ENCODE measurements around the gene CDC42EP4.

CDC42EP4 gene

GRCh38 chr17:73308017-73308823, 3.6 kb downstream of the CDC42EP4 start:
- Histone ChIP-seq H3K4me1 (ENCODE audit: control insufficient read depth, insufficient read depth, low read length) (peaks cover 38% of the 10 kb centered on the region), H3K9me3 (ENCODE audit: control insufficient read depth, insufficient read depth, low read depth, low read length) (no peaks in the 10 kb centered on the region), H3K27ac (ENCODE audit: extremely low read depth, low read depth, low read length) (peak overlapping the region; percentile 35), H3K36me3 (ENCODE audit: control insufficient read depth in 2 of 2, insufficient read depth in 1 of 2, low read length in 2 of 2) (peaks cover 0 to 6% of the 10 kb centered on the region in 2 experiments; a peak in 1 of 3 replicates), H3K4me3 (ENCODE audit: low read depth, low read length) (no peak overlapping the region)
- POLR2A ChIA-PET: interaction anchor here (0.6 to 1.5 kb wide), 8 partner anchors 8 to 113 kb away, joined by 3 to 8 read pairs (median 4); a partner anchor contains a TSS
- CTCF ChIA-PET: interaction anchor here (0.6 to 7.7 kb wide), 6 partner anchors 14 to 63 kb away, joined by 3 to 50 read pairs (median 4); no protein-coding TSS in a partner anchor
- peak; percentile 67; the same call in 1 of the 2 replicates for TF ChIP-seq ZNF366 (tag by site-specific recombination; conservative IDR thresholded peaks at IDR 0.05)
- no peak for TF ChIP-seq ZNF169 (tag by site-specific recombination; IDR thresholded peaks at IDR 0.05)
- TF ChIP-seq ZNF211 (tag by site-specific recombination; IDR thresholded peaks at IDR 0.05; ENCODE audit: low read depth): no peak
- TF ChIP-seq ZNF544 (tag by site-specific recombination; IDR thresholded peaks at IDR 0.05): no peak
- 0 out of 2 replicates have a peak, but pooled peaks have one; percentile 12 for TF ChIP-seq ZBTB48 (tag by site-specific recombination; IDR thresholded peaks at IDR 0.05)
- peak; percentile 86 for TF ChIP-seq PRDM10 (tag by site-specific recombination; IDR thresholded peaks at IDR 0.05)
- no peak for TF ChIP-seq GLI2 (tag by site-specific recombination; IDR thresholded peaks at IDR 0.05; ENCODE audit: borderline replicate concordance, low read depth)
- TF ChIP-seq, protein P1, sequence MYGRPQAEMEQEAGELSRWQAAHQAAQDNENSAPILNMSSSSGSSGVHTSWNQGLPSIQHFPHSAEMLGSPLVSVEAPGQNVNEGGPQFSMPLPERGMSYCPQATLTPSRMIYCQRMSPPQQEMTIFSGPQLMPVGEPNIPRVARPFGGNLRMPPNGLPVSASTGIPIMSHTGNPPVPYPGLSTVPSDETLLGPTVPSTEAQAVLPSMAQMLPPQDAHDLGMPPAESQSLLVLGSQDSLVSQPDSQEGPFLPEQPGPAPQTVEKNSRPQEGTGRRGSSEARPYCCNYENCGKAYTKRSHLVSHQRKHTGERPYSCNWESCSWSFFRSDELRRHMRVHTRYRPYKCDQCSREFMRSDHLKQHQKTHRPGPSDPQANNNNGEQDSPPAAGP (tag by site-specific recombination; IDR thresholded peaks at IDR 0.05): peak; percentile 88
- no peak for TF ChIP-seq OVOL3 (tag by site-specific recombination; IDR thresholded peaks at IDR 0.05)
- TF ChIP-seq ZNF140 (tag by site-specific recombination; IDR thresholded peaks at IDR 0.05): no peak
- TF ChIP-seq ZNF626 (tag by site-specific recombination; IDR thresholded peaks at IDR 0.05): no peak
- TF ChIP-seq, protein P2, sequence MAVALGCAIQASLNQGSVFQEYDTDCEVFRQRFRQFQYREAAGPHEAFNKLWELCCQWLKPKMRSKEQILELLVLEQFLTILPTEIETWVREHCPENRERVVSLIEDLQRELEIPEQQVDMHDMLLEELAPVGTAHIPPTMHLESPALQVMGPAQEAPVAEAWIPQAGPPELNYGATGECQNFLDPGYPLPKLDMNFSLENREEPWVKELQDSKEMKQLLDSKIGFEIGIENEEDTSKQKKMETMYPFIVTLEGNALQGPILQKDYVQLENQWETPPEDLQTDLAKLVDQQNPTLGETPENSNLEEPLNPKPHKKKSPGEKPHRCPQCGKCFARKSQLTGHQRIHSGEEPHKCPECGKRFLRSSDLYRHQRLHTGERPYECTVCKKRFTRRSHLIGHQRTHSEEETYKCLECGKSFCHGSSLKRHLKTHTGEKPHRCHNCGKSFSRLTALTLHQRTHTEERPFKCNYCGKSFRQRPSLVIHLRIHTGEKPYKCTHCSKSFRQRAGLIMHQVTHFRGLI (tag by site-specific recombination; IDR thresholded peaks at IDR 0.05): peak; percentile 48; the same call in 1 of the 2 replicates
- TF ChIP-seq ZNF335 (tag by site-specific recombination; conservative IDR thresholded peaks at IDR 0.05): no peak
- TF ChIP-seq, protein P3, sequence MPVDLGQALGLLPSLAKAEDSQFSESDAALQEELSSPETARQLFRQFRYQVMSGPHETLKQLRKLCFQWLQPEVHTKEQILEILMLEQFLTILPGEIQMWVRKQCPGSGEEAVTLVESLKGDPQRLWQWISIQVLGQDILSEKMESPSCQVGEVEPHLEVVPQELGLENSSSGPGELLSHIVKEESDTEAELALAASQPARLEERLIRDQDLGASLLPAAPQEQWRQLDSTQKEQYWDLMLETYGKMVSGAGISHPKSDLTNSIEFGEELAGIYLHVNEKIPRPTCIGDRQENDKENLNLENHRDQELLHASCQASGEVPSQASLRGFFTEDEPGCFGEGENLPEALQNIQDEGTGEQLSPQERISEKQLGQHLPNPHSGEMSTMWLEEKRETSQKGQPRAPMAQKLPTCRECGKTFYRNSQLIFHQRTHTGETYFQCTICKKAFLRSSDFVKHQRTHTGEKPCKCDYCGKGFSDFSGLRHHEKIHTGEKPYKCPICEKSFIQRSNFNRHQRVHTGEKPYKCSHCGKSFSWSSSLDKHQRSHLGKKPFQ (tag by site-specific recombination; IDR thresholded peaks at IDR 0.05): 0 out of 2 replicates have a peak, but pooled peaks have one; percentile 15
- no peak for TF ChIP-seq BCL11B (tag by site-specific recombination; IDR thresholded peaks at IDR 0.05; ENCODE audit: low read depth)
- peak; percentile 43; the same call in 1 of the 2 replicates for TF ChIP-seq SP2 (tag by site-specific recombination; IDR thresholded peaks at IDR 0.05)
- TF ChIP-seq ZNF707 (tag by site-specific recombination; IDR thresholded peaks at IDR 0.05): no peak
- peak; percentile 73; the same call in 1 of the 2 replicates for TF ChIP-seq IKZF3 (tag by site-specific recombination; IDR thresholded peaks at IDR 0.05)
- TF ChIP-seq, protein P4, sequence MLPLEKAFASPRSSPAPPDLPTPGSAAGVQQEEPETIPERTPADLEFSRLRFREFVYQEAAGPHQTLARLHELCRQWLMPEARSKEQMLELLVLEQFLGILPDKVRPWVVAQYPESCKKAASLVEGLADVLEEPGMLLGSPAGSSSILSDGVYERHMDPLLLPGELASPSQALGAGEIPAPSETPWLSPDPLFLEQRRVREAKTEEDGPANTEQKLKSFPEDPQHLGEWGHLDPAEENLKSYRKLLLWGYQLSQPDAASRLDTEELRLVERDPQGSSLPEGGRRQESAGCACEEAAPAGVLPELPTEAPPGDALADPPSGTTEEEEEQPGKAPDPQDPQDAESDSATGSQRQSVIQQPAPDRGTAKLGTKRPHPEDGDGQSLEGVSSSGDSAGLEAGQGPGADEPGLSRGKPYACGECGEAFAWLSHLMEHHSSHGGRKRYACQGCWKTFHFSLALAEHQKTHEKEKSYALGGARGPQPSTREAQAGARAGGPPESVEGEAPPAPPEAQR (tag by site-specific recombination; IDR thresholded peaks at IDR 0.05): no peak
- 0 out of 2 replicates have a peak, but pooled peaks have one; percentile 13 for TF ChIP-seq ZIC2 (tag by site-specific recombination; IDR thresholded peaks at IDR 0.05)
- TF ChIP-seq KLF8 (tag by site-specific recombination; IDR thresholded peaks at IDR 0.05): no peak
- peak; percentile 77 for TF ChIP-seq GLIS1 (tag by site-specific recombination; IDR thresholded peaks at IDR 0.05)
- TF ChIP-seq ZNF311 (tag by site-specific recombination; IDR thresholded peaks at IDR 0.05; ENCODE audit: borderline replicate concordance): no peak
- TF ChIP-seq ZNF37A (tag by site-specific recombination; IDR thresholded peaks at IDR 0.05): no peak
- no peak for TF ChIP-seq ZNF174 (tag by site-specific recombination; IDR thresholded peaks at IDR 0.05)
- no peak for TF ChIP-seq ZNF354C (tag by site-specific recombination; IDR thresholded peaks at IDR 0.05; ENCODE audit: borderline replicate concordance, low read depth)
- no peak for TF ChIP-seq GFI1B (tag by site-specific recombination; IDR thresholded peaks at IDR 0.05)
- no peak for TF ChIP-seq ZNF274 (IDR thresholded peaks at IDR 0.05; ENCODE audit: low read length)
- no peak for TF ChIP-seq ZNF274 (tag by site-specific recombination; IDR thresholded peaks at IDR 0.05; ENCODE audit: borderline replicate concordance)

Data from HEK293 (cell line).